Transverse colon (tissue), 4 donors: Measurements from ENCODE around the gene CTH. TPM values are rescaled to one million over a fixed set of nuclear protein-coding genes. Genes with fewer than 3 reads are reported as not detected.
A peak's percentile ranks its signal among the peaks of the same experiment; 100 is the strongest.

ENCODE experiments used
- DNase-seq: peaks from one replicate; pipeline ENCODE4 v3.0.0-alpha.2; 2019
- H3K27ac ChIP-seq, 4 donors: fragments of 200-600 bp; sonication (generic); 2 replicates each; pipeline ENCODE4 v1.5.1; 2016 to 2018; ENCODE audit warnings: inconsistent platforms in 4 of 4
- H3K27me3 ChIP-seq: fragments of 200-600 bp; sonication (generic); 2 replicates; pipeline ENCODE4 v1.5.1; 2017; ENCODE audit warnings: inconsistent platforms
- H3K36me3 ChIP-seq, 4 donors: fragments of 200-600 bp; sonication (generic); 2 replicates each; pipeline ENCODE4 v1.5.1; 2017 to 2019; ENCODE audit warnings: inconsistent platforms in 4 of 4
- H3K4me1 ChIP-seq, 4 donors: fragments of 200-600 bp; sonication (generic); 2 replicates each; pipeline ENCODE4 v1.5.1; 2017 to 2020; ENCODE audit warnings: inconsistent platforms in 4 of 4
- H3K4me3 ChIP-seq, 4 donors: fragments of 200-600 bp; sonication (generic); 1 replicate in 1 of 4; 2 replicates in 3 of 4; pipeline versions ENCODE4 v1.5.1 to v1.6.1; 2017 to 2019; ENCODE audit warnings: inconsistent platforms in 4 of 4
- H3K9me3 ChIP-seq, 2 donors: fragments of 200-600 bp; sonication (generic); 2 replicates each; pipeline ENCODE4 v1.5.1; 2017 to 2019; ENCODE audit warnings: inconsistent platforms in 2 of 2
- EP300 ChIP-seq: sonication (generic); formaldehyde crosslinking; IDR thresholded peaks from one replicate; pipeline ENCODE4 v1.6.1; 2017; ENCODE audit warnings: antibody characterized with exemption, low read depth
- POLR2AphosphoS5 ChIP-seq, 3 donors: sonication (generic); formaldehyde crosslinking; IDR thresholded peaks; one replicate each; pipeline ENCODE4 v1.6.1; 2016; ENCODE audit warnings: antibody characterized with exemption in 3 of 3
- WGBS, 2 donors: methylation state at CpG; one replicate each; pipeline ENCODE4 v1.1.5; 2018; ENCODE audit warnings: low coverage in 1 of 2; 5-methylcytosine and 5-hydroxymethylcytosine counted together
- in situ Hi-C, 4 donors: fragments of 200-750 bp; cut with MboI; loops; one replicate each; pipeline versions ENCODE4 v1.15.0 to v1.15.1; 2017; ENCODE audit warnings: low sequenced_read_pairs in 3 of 4, low pct_ligation_motif_present in 1 of 4, low pct_unique_long_range_greater_than_20kb in 1 of 4
- intact Hi-C: fragments of 100-400 bp; cut with DNase I; formaldehyde crosslinking; loops from one replicate; pipeline ENCODE4 v1.15.1; 2023; ENCODE audit warnings: low total_unique reads
- small RNA-seq, 4 donors: library from RNA; depleted of rRNA; stranded (forward); fragments of <200 nt; gene quantifications; one replicate each; pipeline ENCODE3, GENCODE V24; 2016
- total RNA-seq, 4 donors: library from RNA; depleted of rRNA; stranded (reverse); fragments of >200 nt; gene quantifications; one replicate each; pipeline ENCODE4 v1.1.0, GENCODE V29; 2016
- TF ChIP-seq, protein P1 (sequence below), 5 experiments: fragments of 200-600 bp in 3 of 5; fragments of 450-650 bp in 2 of 5; sonication (generic) in 3 of 5; IDR thresholded peaks; 1 replicate in 2 of 5; 2 replicates in 3 of 5; pipeline ENCODE4 v1.5.1; 2016 to 2017; ENCODE audit warnings: antibody characterized with exemption in 5 of 5, inconsistent platforms in 3 of 5, mild to moderate bottlenecking in 2 of 5, moderate library complexity in 1 of 5

CTH gene
- total RNA-seq, 4 donors from 2014 or later = 1.9 to 8.6 (median 3.4) TPM; not detected in 1

DNA sequence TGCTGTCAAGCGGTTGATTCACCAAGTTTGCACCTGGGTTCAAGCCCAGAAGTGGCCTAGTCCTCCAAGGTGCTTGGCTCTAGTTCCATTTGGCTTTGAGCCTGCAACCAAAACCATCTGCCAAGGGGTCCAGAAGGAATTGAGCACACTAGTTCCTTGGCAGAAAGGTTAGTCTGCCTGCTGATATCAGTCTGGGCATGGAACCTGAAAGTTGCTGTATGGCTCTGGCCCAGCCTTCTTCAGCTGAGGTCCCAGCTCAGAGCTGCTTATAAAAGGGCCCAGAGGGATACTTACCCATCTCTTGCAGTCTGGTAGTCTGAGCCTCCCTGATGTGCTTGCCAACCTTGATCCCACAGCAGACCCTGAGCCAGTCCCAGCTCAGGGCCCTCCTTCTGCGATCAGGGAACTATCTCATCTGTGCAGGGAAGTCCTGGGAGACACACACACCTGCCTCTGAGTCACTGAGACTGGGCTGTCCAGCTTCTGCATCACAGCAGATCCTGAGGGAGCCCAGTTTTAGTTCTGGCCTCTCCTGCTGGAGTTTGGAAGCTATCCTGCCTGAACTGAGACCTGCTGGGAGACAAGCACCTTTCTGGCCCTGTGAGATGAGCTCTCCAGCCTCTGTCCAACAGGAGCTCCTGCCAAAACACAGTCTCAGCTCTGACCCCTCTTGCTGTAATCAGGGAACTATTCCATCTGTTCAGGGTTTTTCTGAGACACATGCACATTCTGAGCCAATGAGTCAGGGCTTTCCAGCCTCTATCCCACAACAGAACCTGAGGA, 75.8 kb downstream of the CTH start:
- H3K4me3 ChIP-seq = no peak overlapping the region
- no peaks in the 10 kb centered on the region for H3K4me1 ChIP-seq
- no peak for DNase-seq
- 86% methylated on average over 2 of the region's 2 CpGs; no CpG with 5 or more reads in 1 of the 2 donors for WGBS, 2 donors
- H3K27me3 ChIP-seq = no peaks in the 10 kb centered on the region
- intact Hi-C loops = no loop called here
- no peak overlapping the region for H3K27ac ChIP-seq
- H3K9me3 ChIP-seq = peaks cover 0 to 3% of the 10 kb centered on the region in 2 donors
- in situ Hi-C loops = no loop called here
- TF ChIP-seq, protein P1, sequence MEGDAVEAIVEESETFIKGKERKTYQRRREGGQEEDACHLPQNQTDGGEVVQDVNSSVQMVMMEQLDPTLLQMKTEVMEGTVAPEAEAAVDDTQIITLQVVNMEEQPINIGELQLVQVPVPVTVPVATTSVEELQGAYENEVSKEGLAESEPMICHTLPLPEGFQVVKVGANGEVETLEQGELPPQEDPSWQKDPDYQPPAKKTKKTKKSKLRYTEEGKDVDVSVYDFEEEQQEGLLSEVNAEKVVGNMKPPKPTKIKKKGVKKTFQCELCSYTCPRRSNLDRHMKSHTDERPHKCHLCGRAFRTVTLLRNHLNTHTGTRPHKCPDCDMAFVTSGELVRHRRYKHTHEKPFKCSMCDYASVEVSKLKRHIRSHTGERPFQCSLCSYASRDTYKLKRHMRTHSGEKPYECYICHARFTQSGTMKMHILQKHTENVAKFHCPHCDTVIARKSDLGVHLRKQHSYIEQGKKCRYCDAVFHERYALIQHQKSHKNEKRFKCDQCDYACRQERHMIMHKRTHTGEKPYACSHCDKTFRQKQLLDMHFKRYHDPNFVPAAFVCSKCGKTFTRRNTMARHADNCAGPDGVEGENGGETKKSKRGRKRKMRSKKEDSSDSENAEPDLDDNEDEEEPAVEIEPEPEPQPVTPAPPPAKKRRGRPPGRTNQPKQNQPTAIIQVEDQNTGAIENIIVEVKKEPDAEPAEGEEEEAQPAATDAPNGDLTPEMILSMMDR (IDR thresholded peaks at IDR 0.05) = no peak
- TF ChIP-seq POLR2AphosphoS5 (IDR thresholded peaks at IDR 0.05) = peak in 1 of 3 donors; percentile 16
- no peaks in the 10 kb centered on the region for H3K36me3 ChIP-seq

DNA sequence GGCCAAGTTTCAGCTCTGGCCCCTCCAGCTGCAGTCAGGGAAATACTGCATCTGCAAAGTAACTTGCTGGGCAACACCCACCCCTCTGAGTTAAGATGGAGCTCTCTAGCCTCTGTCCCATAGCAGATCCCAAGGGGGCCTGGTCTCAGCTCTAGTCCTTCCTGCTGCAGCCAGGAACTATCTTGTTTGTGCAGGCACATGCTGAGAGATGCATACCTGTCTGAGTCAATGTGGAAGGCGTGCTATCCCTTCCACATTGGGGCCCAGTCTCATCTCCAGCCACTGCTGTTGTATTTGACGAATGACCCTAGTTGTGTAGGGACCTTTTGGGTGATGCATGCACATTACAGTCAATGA, 76.4 kb downstream of the CTH start:
- no peaks in the 10 kb centered on the region for H3K4me1 ChIP-seq
- no peaks in the 10 kb centered on the region for H3K36me3 ChIP-seq
- H3K4me3 ChIP-seq = no peak overlapping the region
- TF ChIP-seq EP300 (no peak), POLR2AphosphoS5 (IDR thresholded peaks at IDR 0.05) (no peak)
- TF ChIP-seq, protein P1 (IDR thresholded peaks at IDR 0.05) = no peak
- peaks cover 0 to 3% of the 10 kb centered on the region in 2 donors for H3K9me3 ChIP-seq
- no peaks in the 10 kb centered on the region for H3K27me3 ChIP-seq
- intact Hi-C loops = no loop called here
- no peak overlapping the region for H3K27ac ChIP-seq
- in situ Hi-C loops = no loop called here
- DNase-seq = no peak
- WGBS, 2 donors = 92% methylated on average over 2 of the region's 2 CpGs; no CpG with 5 or more reads in 1 of the 2 donors

DNA sequence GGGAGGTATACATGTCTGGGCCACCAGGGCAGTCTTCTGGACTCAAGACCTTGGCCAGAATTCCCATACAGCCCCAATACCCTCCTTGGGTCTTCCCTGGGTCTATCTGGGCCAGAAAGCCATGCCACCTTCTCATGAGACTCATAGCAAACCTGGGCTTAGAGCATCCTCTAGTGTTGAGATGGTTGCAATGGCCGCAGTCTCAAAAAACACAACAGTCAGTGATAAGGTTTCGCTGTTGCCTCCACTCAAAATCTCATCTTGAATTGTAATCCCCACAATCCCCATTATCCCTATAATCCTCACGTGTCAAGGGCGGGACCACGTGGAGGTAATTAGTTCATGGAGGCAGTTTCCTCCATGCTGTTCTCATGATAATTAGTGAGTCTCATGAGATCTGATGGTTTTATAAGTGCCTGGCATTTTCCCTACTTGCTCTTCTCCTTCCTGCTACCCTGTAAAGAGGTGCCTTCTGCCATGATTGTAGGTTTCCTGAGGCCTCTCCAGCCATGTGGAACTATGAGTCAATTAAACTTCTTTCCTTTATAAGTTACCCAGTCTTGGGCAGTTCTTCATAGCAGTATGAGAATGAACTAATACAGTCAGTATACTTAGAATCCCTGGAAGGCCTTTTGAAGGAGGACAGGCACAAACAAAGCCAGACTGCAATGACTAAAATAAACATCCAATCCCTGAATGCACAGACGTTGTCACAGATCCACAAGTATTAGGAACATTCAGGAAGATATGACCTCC, 77.0 kb downstream of the CTH start:
- TF ChIP-seq, protein P1 (IDR thresholded peaks at IDR 0.05) = peak; percentile 34 to 62 (median 53)
- no peak for TF ChIP-seq EP300
- 51 to 57% methylated on average over 3 to 6 of the region's 6 CpGs for WGBS, 2 donors
- intact Hi-C loops (no loop called here), in situ Hi-C loops (no loop called here)
- H3K9me3 ChIP-seq = peaks cover 0 to 3% of the 10 kb centered on the region in 2 donors
- H3K36me3 ChIP-seq = no peaks in the 10 kb centered on the region
- H3K27ac ChIP-seq = no peak overlapping the region
- peak; percentile 14 for DNase-seq
- no peak overlapping the region for H3K4me3 ChIP-seq
- H3K27me3 ChIP-seq = no peaks in the 10 kb centered on the region
- H3K4me1 ChIP-seq = no peaks in the 10 kb centered on the region

Small RNA genes lying within 50 kb of the gene (small RNA-seq; reads per million reads assigned to genes)
- 0 reads per million in 4 donors for gene RF00017

Other genes starting within 250 kb of the CTH start
- gene LRRC40, start 205.7 kb upstream of the CTH start, total RNA-seq = 10 to 100 TPM in 3 of 4 donors, under 1 TPM in 1; 0.37 to 14.1 (median 12.2) TPM
- gene SRSF11, start 189.9 kb upstream of the CTH start, total RNA-seq = 100 to 1,000 TPM; 103 to 573 (median 189) TPM
- 10 to 100 TPM; 10.7 to 35.5 (median 27.1) TPM for gene ANKRD13C, start 56.5 kb upstream of the CTH start, total RNA-seq